Heart left ventricle (tissue), 16 donors: ENCODE measurements around the gene NHLH1. TPM values are rescaled to one million over a fixed set of nuclear protein-coding genes. Genes with fewer than 3 reads are reported as not detected.
A peak's percentile ranks its signal among the peaks of the same experiment; 100 is the strongest.

ENCODE experiments used
- ATAC-seq, 4 donors: fragments of 200-7000 bp; cut with Tn5 transposase; one replicate each; pipeline ENCODE4 v1.9.1; 2020 to 2022; ENCODE audit warnings: moderate library complexity in 4 of 4, mild to moderate bottlenecking in 3 of 4, moderate number of reproducible peaks in 1 of 4
- DNase-seq, 5 donors: peaks; one replicate each; pipeline ENCODE4 v3.0.0-alpha.2; 2020
- H3K27ac ChIP-seq, 12 donors: fragments of 200-600 bp; sonication (generic) in 4 of 12; one replicate each; pipeline versions ENCODE4 v1.5.0 to v1.8.0; 2016 to 2022; ENCODE audit warnings: mild to moderate bottlenecking in 2 of 12
- H3K27me3 ChIP-seq, 9 donors: fragments of 200-600 bp; sonication (generic) in 2 of 9; one replicate each; pipeline versions ENCODE4 v1.5.1 to v1.8.0; 2016 to 2022; ENCODE audit warnings: mild to moderate bottlenecking in 3 of 9
- H3K36me3 ChIP-seq, 9 donors: fragments of 200-600 bp; sonication (generic) in 2 of 9; one replicate each; pipeline versions ENCODE4 v1.5.0 to v1.8.0; 2018 to 2022; ENCODE audit warnings: mild to moderate bottlenecking in 2 of 9
- H3K4me1 ChIP-seq, 12 donors: fragments of 200-600 bp; sonication (generic) in 4 of 12; one replicate each; pipeline versions ENCODE4 v1.5.0 to v1.8.0; 2016 to 2022; ENCODE audit warnings: mild to moderate bottlenecking in 3 of 12
- H3K4me3 ChIP-seq, 12 donors: fragments of 200-600 bp; sonication (generic) in 4 of 12; one replicate each; pipeline versions ENCODE4 v1.5.0 to v1.8.0; 2017 to 2022; ENCODE audit warnings: mild to moderate bottlenecking in 9 of 12, moderate library complexity in 4 of 12
- H3K9me3 ChIP-seq, 12 donors: fragments of 200-600 bp; sonication (generic) in 4 of 12; one replicate each; pipeline versions ENCODE4 v1.5.0 to v1.8.0; 2016 to 2022; ENCODE audit warnings: mild to moderate bottlenecking in 1 of 12
- POLR2A ChIP-seq, 2 donors: fragments of 450-650 bp; IDR thresholded peaks; one replicate each; pipeline ENCODE4 v1.6.1; 2017; ENCODE audit warnings: antibody characterized with exemption in 2 of 2, mild to moderate bottlenecking in 2 of 2, moderate library complexity in 2 of 2
- WGBS, 4 donors: extraction: QIAGEN DNeasy Blood & Tissue Kit in 2 of 4; methylation state at CpG; one replicate each; pipeline versions ENCODE4 v1.1.5 to v1.1.7; 2013 to 2018; 5-methylcytosine and 5-hydroxymethylcytosine counted together
- intact Hi-C, 10 donors: fragments of 100-400 bp; cut with DNase I; formaldehyde crosslinking; loops; one replicate each; pipeline versions ENCODE4 v1.11.1 to v1.14.2; 2022
- polyA plus RNA-seq, 2 donors: library from polyadenylated mRNA; stranded (reverse); fragments of 200-250 nt; gene quantifications; one replicate each; pipeline ENCODE4 v1.2.3, GENCODE V29; 2013
- total RNA-seq, 9 donors: library from RNA; depleted of rRNA in 2 of 9; stranded (reverse); fragments of >200 nt in 2 of 9; fragmentation: NEBNext Ultra II Directional in 3 of 9; extraction: Animal tissue kit (Norgen Biotek cat#: 25700) in 3 of 9; gene quantifications; one replicate each; pipeline versions ENCODE4 v1.1.0 to v1.2.4, GENCODE V29; 2016 to 2023
- TF ChIP-seq, protein P1 (sequence below), 12 donors: fragments of 200-600 bp; sonication (generic) in 4 of 12; IDR thresholded peaks; one replicate each; pipeline versions ENCODE4 v1.5.0 to v1.8.0; 2018 to 2022; ENCODE audit warnings: antibody characterized with exemption in 12 of 12, mild to moderate bottlenecking in 5 of 12
- donor health status: ischemic (EF 13 %, LVEDD 7.1; RV severe dilation, severe dysfunction).
- donor health status: healthy with polysubstance abuse.
- donor health status: DM: no; HTN: yes; CAD: no.
- donor health status: DM: no; HTN: no; CAD: no.
- donor health status: ischemic (EF 25% LVEDD 6.9; RV normal size, moderate dysfunction).
- donor health status: ischemic (EF 25% LVEDD 5.7; RV mildly dilated, moderate dysfunction).
- donor health status: healthy.
- donor health status: DM: yes; HTN: yes; CAD: no.
- donor health status: ischemic (EF 35%, LVEDD 5.7; RV mildly dilated, moderate dysfunction).
- donor health status: nonischemic (EF 11% LVEDD 7.7; RV severe dilation, severe dysfunction).
- donor health status: DM: yes; HTN: yes; CAD: no.
- donor health status: PGD.
- donor health status: ischemic (EF 29% LVEDD 5.4; RV normal size, mild dysfunction).
- donor health status: nonischemic (EF 23%, LVEDD 6.1; RV moderate dilation, normal function).

The NHLH1 gene
- total and polyA plus RNA-seq, 11 donors, result 0.09 to 0.18 (median 0.14) TPM; not detected in 8

DNA sequence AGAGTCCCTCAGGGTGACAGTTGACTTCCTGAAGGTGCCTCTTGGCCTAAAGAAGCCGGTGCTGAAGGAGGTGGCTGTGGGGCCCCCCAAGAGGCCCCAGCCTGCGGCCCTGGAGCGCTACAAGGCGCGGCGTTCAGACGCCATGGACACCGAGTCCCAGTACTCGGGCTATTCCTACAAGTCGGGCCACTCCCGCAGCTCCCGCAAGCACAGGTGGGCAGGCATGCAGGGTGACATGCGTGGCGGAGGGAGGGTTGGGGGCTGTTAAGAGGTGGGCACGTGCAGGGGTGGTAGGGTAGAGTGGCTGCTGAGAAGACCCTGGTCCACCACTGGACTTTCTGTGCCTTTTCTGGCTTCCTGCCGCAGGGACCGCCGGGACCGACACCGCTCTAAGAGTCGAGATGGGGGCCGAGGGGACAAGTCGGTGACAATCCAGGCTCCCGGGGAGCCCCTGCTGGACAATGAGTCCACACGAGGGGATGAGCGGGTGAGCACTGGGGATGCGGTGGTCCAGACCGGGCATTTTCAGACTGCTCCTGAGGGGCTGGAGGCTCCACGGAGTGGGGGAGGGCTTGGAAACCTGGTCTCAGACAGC, 48.9 kb downstream of the NHLH1 start:
- no peak for TF ChIP-seq POLR2A (IDR thresholded peaks at IDR 0.05)
- TF ChIP-seq, protein P1, sequence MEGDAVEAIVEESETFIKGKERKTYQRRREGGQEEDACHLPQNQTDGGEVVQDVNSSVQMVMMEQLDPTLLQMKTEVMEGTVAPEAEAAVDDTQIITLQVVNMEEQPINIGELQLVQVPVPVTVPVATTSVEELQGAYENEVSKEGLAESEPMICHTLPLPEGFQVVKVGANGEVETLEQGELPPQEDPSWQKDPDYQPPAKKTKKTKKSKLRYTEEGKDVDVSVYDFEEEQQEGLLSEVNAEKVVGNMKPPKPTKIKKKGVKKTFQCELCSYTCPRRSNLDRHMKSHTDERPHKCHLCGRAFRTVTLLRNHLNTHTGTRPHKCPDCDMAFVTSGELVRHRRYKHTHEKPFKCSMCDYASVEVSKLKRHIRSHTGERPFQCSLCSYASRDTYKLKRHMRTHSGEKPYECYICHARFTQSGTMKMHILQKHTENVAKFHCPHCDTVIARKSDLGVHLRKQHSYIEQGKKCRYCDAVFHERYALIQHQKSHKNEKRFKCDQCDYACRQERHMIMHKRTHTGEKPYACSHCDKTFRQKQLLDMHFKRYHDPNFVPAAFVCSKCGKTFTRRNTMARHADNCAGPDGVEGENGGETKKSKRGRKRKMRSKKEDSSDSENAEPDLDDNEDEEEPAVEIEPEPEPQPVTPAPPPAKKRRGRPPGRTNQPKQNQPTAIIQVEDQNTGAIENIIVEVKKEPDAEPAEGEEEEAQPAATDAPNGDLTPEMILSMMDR (IDR thresholded peaks at IDR 0.05), result no peak
- Histone ChIP-seq H3K4me3 (no peak overlapping the region), H3K36me3 (peaks cover 0 to 8% (median 0%) of the 10 kb centered on the region in 9 donors), H3K9me3 (no peaks in the 10 kb centered on the region), H3K4me1 (peaks cover 0 to 4% (median 0%) of the 10 kb centered on the region in 12 donors), H3K27me3 (no peaks in the 10 kb centered on the region), H3K27ac (no peak overlapping the region)
- 96% methylated on average over 26 to 29 of the region's 29 CpGs for WGBS, 4 donors
- intact Hi-C loops, result no loop called here
- DNase-seq (no peak), ATAC-seq (no peak)

DNA sequence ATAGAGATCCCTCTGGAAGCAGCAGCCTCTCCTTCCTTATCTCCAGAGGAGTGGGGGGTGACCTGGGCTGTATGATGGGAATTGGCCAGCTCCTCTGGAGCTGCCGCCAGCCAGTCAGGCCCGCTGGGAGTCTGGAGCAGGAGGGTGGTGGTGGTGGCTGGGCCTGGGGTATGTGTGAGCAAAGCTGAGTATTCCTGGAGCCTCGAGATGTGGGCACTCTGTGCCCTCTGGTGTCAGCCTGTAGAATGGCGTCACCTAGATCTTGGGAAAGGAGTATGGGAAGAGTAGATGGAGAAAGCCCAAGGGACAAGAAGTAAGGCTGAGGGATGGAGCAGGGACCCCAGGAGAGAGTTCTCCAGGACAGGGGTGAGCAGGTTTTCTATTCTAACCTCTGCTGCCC, 49.5 kb downstream of the NHLH1 start:
- WGBS, 4 donors, result 61 to 81% (median 67%) methylated on average over 4 of the region's 4 CpGs
- Histone ChIP-seq H3K9me3 (no peaks in the 10 kb centered on the region), H3K4me3 (no peak overlapping the region), H3K36me3 (peaks cover 0 to 8% (median 0%) of the 10 kb centered on the region in 9 donors), H3K27ac (no peak overlapping the region), H3K27me3 (no peaks in the 10 kb centered on the region), H3K4me1 (peaks cover 0 to 4% (median 0%) of the 10 kb centered on the region in 12 donors)
- peak in 2 of 4 donors; percentile 26 to 32 for ATAC-seq
- DNase-seq, result no peak
- no peak for TF ChIP-seq POLR2A (IDR thresholded peaks at IDR 0.05)
- TF ChIP-seq, protein P1 (IDR thresholded peaks at IDR 0.05), result peak in 5 of 12 donors; percentile 14 to 32 (median 23)
- intact Hi-C loops, result no loop called here

DNA sequence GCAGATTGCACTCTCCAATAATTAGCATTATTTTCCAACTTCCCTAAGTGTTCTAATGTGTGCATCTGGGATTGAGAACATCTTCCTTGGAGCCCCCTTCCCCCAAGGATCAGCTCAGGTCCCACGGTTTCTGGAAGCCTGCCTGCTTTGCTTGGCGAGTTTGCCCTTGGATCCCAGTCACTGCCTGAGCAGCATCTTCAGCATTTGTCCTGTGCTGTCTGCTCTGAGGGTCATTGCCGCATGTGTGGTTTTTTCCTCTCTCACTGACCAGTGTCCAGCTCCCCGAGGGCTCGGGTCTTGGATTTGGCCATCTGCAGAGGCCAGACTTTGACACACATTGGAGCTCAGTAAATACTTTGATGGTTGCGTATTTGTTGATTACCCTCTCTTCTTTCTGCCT, 51.6 kb downstream of the NHLH1 start:
- DNase-seq (no peak), ATAC-seq (no peak)
- intact Hi-C loops, result no loop called here
- 81 to 88% (median 83%) methylated on average over 6 of the region's 6 CpGs for WGBS, 4 donors
- H3K27ac ChIP-seq, result no peak overlapping the region
- H3K27me3 ChIP-seq, result no peaks in the 10 kb centered on the region
- no peak for TF ChIP-seq POLR2A (IDR thresholded peaks at IDR 0.05)
- TF ChIP-seq, protein P1 (IDR thresholded peaks at IDR 0.05), result no peak
- no peaks in the 10 kb centered on the region for H3K9me3 ChIP-seq
- H3K36me3 ChIP-seq, result peaks cover 0 to 8% (median 0%) of the 10 kb centered on the region in 9 donors
- no peak overlapping the region for H3K4me3 ChIP-seq
- no peaks in the 10 kb centered on the region for H3K4me1 ChIP-seq

DNA sequence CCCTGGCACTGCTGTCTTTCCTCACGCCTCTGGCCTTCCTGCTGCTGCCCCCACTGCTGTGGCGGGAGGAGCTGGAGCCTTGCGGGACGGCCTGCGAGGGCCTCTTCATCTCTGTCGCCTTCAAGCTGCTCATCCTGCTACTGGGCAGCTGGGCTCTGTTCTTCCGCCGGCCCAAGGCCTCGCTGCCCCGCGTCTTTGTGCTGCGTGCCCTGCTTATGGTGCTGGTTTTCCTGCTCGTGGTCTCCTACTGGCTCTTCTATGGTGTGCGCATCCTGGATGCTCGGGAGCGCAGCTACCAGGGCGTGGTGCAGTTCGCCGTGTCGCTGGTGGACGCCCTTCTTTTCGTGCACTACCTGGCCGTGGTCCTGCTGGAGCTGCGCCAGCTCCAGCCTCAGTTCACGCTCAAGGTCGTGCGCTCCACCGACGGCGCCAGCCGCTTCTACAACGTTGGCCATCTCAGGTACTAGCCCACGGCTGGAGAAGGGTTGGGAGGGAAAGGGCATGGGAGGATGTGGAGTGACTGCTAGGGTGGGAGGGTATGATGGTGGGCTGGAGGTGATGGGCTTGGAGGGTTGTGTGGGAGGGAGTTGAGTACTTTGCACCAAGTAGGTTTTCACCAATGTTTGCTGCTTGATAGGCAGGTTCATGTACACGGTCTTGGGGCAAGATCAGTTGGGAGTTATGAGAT, 52.4 kb downstream of the NHLH1 start:
- H3K4me3 ChIP-seq, result no peak overlapping the region
- peaks cover 0 to 8% (median 0%) of the 10 kb centered on the region in 9 donors for H3K36me3 ChIP-seq
- no peak for TF ChIP-seq POLR2A (IDR thresholded peaks at IDR 0.05)
- TF ChIP-seq, protein P1 (IDR thresholded peaks at IDR 0.05), result no peak
- H3K4me1 ChIP-seq, result no peaks in the 10 kb centered on the region
- no peaks in the 10 kb centered on the region for H3K27me3 ChIP-seq
- intact Hi-C loops, result no loop called here
- H3K9me3 ChIP-seq, result no peaks in the 10 kb centered on the region
- H3K27ac ChIP-seq, result no peak overlapping the region
- 93 to 96% (median 95%) methylated on average over 32 to 34 of the region's 34 CpGs for WGBS, 4 donors
- DNase-seq (no peak), ATAC-seq (no peak)
